HG02642 (cell line): Measurements from ENCODE around the gene SELPLG.
"Not testable (repeated sequence)": the region's sequence is repeated elsewhere in the genome, so short reads cannot be mapped to it uniquely, and the experiment has no call there.

Experiments used
- ATAC-seq: cut with Tn5 transposase; IDR thresholded peaks from one replicate; pipeline ENCODE4 v1.9.1; 2021; ENCODE audit warnings: mild to moderate bottlenecking; ENCODE audit not compliant: unreplicated experiment, poor library complexity

The SELPLG gene

DNA sequence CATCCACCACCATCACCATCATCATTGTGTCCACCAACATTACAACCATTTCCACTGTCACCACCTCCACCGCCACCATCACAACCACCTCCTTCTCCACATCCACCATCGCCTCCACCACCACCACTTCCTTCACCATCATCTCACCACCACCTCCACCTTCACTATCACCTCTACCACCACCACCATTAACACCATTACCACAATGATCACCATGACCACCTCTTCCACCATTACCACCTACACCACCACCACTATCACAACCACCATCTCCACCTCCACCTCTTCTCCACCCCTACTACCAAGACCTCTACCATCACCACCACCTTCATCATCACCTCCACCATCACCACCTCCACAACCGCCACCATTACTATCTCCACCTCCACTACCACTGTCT, 54.9 kb downstream of the SELPLG start:
- ATAC-seq = no peak

DNA sequence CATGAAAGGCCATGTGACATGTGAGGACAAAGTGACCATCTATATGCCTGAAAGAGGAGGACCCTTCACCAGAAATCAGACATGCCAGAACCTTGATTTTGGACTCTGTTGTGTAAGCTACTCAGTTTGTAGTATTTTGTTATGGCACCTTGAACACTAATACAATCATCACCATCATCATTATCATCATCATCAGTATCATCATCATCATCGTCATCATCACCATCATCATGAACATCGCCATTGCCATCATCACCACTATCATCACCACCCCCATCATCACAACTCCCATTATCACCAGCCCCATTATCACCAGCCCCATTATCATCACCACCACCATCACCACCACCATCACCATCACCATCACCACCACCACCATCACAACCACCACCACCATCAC, 55.4 kb downstream of the SELPLG start:
- ATAC-seq = no peak

DNA sequence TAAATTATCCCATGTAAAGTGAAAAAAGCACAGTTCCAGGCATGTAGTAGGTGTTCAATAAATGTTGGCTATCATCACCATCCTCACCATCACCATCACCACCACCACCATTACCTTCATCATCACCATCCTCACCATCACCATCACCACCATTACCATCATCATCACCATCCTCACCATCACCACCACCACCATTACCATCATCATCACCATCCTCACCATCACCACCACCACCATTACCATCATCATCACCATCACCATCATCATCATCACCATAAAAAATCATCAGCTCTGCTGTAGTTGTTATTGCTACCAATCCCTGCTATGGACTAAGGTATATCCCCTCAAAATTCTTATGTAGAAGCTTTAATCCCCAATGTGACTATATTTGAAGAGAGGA, 56.2 kb downstream of the SELPLG start:
- no peak for ATAC-seq

DNA sequence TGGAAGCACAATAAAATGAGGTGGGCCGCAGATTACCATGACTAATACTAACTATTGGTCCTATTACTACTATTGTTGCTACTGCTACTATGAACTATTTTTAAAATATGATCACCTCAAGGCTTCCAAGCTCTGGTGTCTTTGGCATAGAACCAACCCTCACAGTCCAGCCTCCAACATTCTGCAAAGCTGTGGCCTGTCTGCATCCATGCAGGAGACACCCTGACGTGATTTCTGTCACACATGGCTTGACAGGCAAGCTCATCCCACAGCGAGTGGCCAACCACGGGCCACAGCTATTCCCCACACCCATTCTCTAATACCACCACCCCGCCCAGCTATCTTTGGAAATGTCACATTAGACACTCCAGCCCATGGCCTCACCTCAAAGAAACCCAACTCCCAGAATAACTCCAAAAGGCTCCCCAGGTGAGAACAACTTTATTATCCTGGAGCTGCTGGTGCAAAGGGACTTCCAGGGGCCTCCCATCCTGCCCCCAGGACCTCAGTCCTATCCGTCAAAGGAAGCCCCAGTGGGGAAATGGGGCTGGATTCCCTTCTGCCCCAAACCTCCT, 56.9 kb downstream of the SELPLG start:
- no peak for ATAC-seq

DNA sequence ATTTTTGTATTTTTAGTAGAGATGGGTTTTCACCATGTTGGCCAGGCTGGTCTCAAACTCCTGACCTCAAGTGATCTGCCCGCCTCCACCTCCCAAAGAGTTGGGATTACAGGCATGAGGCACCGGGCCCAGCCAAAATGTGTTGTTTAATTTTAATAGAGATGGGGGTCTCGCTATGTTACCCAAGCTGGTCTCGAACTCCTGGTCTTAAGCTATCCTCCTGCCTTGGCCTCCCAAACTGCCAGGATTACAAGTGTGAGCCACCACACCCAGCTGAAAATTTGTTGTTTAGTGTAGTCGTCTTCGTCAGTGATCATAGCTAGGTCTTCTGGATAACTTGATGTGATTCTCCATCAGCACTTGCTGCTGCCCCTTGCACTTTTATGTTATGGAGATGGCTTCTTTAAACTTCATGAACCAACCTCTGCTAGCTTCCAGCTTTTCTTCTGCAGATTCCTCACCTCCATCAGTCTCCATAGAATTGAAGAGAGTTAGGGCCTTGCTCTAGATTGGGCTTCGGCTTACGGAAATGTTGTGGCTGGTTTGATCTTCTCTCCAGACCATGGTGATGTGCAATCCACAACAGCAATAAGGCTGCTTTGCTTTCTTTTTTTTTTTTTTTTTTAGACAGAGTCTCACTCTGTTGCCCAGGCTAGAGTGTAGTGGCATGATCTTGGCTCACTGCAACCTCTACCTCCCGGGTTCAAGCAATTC, 58.3 kb downstream of the SELPLG start:
- ATAC-seq = no peak

DNA sequence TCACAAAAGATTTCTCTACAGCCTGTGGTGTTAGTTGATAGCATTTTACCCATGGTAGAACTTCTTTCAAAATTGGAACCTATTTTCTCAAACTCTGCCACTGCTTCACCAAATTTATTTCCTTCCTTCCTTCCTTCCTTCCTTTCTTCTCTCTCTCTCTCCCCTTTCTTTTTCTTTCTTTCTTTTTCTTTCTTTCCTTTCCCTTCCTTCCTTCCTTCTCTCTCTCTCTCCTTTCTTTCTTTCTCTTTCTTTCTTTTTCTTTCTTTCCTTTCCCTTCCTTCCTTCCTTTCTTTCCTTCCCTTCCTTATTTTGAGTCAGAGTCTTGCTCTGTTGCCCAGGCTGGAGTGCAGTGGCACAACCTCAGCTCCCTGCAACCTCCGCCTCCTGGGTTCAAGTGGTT, 59.4 kb downstream of the SELPLG start:
- ATAC-seq = not testable (repeated sequence)

DNA sequence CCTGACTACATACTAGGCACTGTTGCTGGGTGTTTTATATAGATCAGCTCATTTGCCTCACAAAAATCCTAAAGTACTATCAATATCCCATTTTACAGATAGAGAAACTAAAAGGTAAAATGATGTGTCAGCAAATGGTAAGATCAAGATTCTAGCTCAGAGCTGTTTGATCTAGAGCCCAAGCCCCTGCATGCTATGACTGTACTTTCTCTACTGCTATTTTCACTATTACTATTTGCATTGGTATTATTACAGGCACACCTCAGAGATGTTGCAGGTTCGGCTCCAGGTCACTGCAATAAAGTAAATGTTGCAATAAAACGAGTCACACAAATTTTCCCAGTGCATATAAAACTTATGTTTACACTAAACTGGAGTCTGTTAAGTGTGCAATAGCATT, 60.4 kb downstream of the SELPLG start:
- ATAC-seq = peak; percentile 23

DNA sequence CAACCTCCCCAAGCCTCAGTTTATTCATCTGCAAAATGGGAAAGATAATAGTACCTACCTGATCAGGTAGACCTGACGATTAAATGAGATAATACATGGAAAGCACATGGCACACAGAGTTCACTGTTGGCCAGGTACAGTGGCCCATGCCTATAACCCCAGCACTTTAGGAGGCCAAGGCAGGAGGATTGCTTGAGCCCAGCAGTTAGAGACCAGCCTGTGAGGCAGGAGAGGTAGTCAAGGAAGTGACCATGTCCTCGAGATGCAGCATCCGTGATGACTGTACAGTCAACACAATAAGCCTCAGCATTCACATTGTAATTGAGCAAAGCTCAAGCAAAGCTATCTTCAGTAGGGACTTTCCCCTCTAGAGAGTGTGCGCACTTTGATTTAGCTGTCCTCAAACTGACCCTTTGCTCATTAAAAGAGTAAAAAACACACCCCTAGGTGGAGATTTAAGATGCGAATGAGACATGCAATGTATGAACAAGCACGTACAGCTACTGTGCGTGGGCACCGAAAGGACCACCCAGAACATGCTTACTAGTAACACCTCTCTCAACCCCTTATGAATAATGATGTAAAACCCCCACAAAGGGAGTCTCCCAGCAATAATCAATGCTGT, 61.4 kb downstream of the SELPLG start:
- ATAC-seq = no peak
